WTC11 (cell line): ENCODE measurements around the gene S1PR3. TPM values are rescaled to one million over a fixed set of nuclear protein-coding genes. Genes with fewer than 3 reads are reported as not detected.

Source experiments
- ATAC-seq: fragments of 200-7000 bp; cut with Tn5 transposase; 2 replicates; pipeline ENCODE4 v1.10.0; 2021; ENCODE audit warnings: mild to moderate bottlenecking, moderate library complexity
- CTCF ChIA-PET: fragments of 300-600 bp; sonication (Branson Sonifier 250); formaldehyde crosslinking; loops from one replicate; lab custom pipeline; 2021; ENCODE audit warnings: antibody characterized with exemption; lab: Charles Lee
- POLR2A ChIA-PET: fragments of 350-600 bp; sonication (Branson Sonifier 250); formaldehyde crosslinking; loops from one replicate; lab custom pipeline; 2021; ENCODE audit warnings: antibody characterized with exemption; lab: Charles Lee
- DNase-seq: peaks from one replicate; pipeline ENCODE4 v3.0.0; 2021; ENCODE audit warnings: low spot score
- H3K27ac Mint-ChIP-seq: 2 replicates; pipeline ENCODE4 v1.8.0; 2021; ENCODE audit warnings: mixed read lengths
- H3K27me3 Mint-ChIP-seq: 2 replicates; pipeline ENCODE4 v1.8.0; 2021; ENCODE audit warnings: low read depth, mild to moderate bottlenecking, moderate library complexity, mixed read lengths
- H3K36me3 Mint-ChIP-seq: 2 replicates; pipeline ENCODE4 v1.8.0; 2021; ENCODE audit warnings: mixed read lengths
- H3K4me1 Mint-ChIP-seq: 2 replicates; pipeline ENCODE4 v1.8.0; 2022; ENCODE audit warnings: mixed read lengths
- H3K4me3 Mint-ChIP-seq: 2 replicates; pipeline ENCODE4 v1.8.0; 2021; ENCODE audit warnings: mild to moderate bottlenecking, moderate library complexity, mixed read lengths
- H3K9me3 Mint-ChIP-seq: 2 replicates; pipeline ENCODE4 v1.8.0; 2021; ENCODE audit warnings: mixed read lengths
- ATF1 ChIP-seq: sonication (generic); formaldehyde crosslinking; IDR thresholded peaks from 2 replicates; pipeline ENCODE4 v1.8.1; 2023; ENCODE audit warnings: mild to moderate bottlenecking, moderate library complexity, missing genetic modification reagents
- ELF4 ChIP-seq: sonication (generic); formaldehyde crosslinking; IDR thresholded peaks from 2 replicates; pipeline ENCODE4 v1.8.1; 2022; ENCODE audit warnings: low read depth, mild to moderate bottlenecking, moderate library complexity, missing genetic modification reagents
- EMX1 ChIP-seq: fragments of 250-450 bp; sonication (Bioruptor Pico); IDR thresholded peaks from 2 replicates; pipeline ENCODE4 v1.8.0; 2021; ENCODE audit warnings: mild to moderate bottlenecking
- ESRRA ChIP-seq: sonication (generic); formaldehyde crosslinking; IDR thresholded peaks from 2 replicates; pipeline ENCODE4 v1.8.1; 2022; ENCODE audit warnings: mild to moderate bottlenecking, missing genetic modification reagents, borderline replicate concordance
- IRF2 ChIP-seq: sonication (generic); formaldehyde crosslinking; IDR thresholded peaks from 2 replicates; pipeline ENCODE4 v1.8.0; 2022; ENCODE audit warnings: low read depth, missing genetic modification reagents, borderline replicate concordance
- NFATC4 ChIP-seq: fragments of 250-450 bp; sonication (Bioruptor Pico); IDR thresholded peaks from 2 replicates; pipeline ENCODE4 v1.9.0; 2021; ENCODE audit warnings: mild to moderate bottlenecking
- NR3C1 ChIP-seq: sonication (generic); formaldehyde crosslinking; conservative IDR thresholded peaks from 2 replicates; pipeline ENCODE4 v1.8.1; 2023; ENCODE audit warnings: low read depth, mild to moderate bottlenecking, missing genetic modification reagents
- SMAD4 ChIP-seq: sonication (generic); formaldehyde crosslinking; IDR thresholded peaks from 2 replicates; pipeline ENCODE4 v1.8.0; 2022; ENCODE audit warnings: mild to moderate bottlenecking, missing genetic modification reagents
- TEAD4 ChIP-seq: sonication (generic); formaldehyde crosslinking; IDR thresholded peaks from 2 replicates; pipeline ENCODE4 v1.8.0; 2022; ENCODE audit warnings: mild to moderate bottlenecking, missing genetic modification reagents
- ZNF232 ChIP-seq: sonication (generic); formaldehyde crosslinking; IDR thresholded peaks from 2 replicates; pipeline ENCODE4 v1.8.0; 2022; ENCODE audit warnings: mild to moderate bottlenecking, missing genetic modification reagents
- ZNF416 ChIP-seq: fragments of 250-450 bp; sonication (Bioruptor Pico); IDR thresholded peaks from 2 replicates; pipeline ENCODE4 v1.9.0; 2021; ENCODE audit warnings: mild to moderate bottlenecking, inconsistent platforms
- ZNF671 ChIP-seq: fragments of 250-450 bp; sonication (Bioruptor Pico); IDR thresholded peaks from 2 replicates; pipeline ENCODE4 v1.8.0; 2021; ENCODE audit warnings: mild to moderate bottlenecking
- total RNA-seq: library from RNA; stranded (reverse); gene quantifications from 3 replicates; pipeline ENCODE4 v1.2.3, GENCODE V29; 2021
- TF ChIP-seq, protein P1 (sequence below): sonication (generic); formaldehyde crosslinking; IDR thresholded peaks from 2 replicates; pipeline ENCODE4 v1.8.0; 2022; ENCODE audit warnings: mild to moderate bottlenecking, missing genetic modification reagents
- TF ChIP-seq, protein P2 (sequence below): sonication (generic); formaldehyde crosslinking; IDR thresholded peaks from 2 replicates; pipeline ENCODE4 v1.8.1; 2023; ENCODE audit warnings: mild to moderate bottlenecking, moderate library complexity, missing genetic modification reagents
- TF ChIP-seq, protein P3 (sequence below): sonication (generic); formaldehyde crosslinking; IDR thresholded peaks from 2 replicates; pipeline ENCODE4 v1.8.1; 2022; ENCODE audit warnings: low read depth, missing genetic modification reagents, borderline replicate concordance
- TF ChIP-seq, protein P4 (sequence below): sonication (generic); formaldehyde crosslinking; IDR thresholded peaks from 2 replicates; pipeline ENCODE4 v1.8.1; 2023; ENCODE audit warnings: mild to moderate bottlenecking, missing genetic modification reagents
- TF ChIP-seq, protein P5 (sequence below): fragments of 250-450 bp; sonication (Bioruptor Pico); IDR thresholded peaks from 2 replicates; pipeline ENCODE4 v2.1.2; 2022; ENCODE audit warnings: mild to moderate bottlenecking, moderate library complexity
- TF ChIP-seq, protein P6 (sequence below): fragments of 250-450 bp; sonication (Bioruptor Pico); conservative IDR thresholded peaks from 2 replicates; pipeline ENCODE4 v1.9.0; 2021; ENCODE audit warnings: mild to moderate bottlenecking
- TF ChIP-seq, protein P7 (sequence below): sonication (generic); formaldehyde crosslinking; IDR thresholded peaks from 2 replicates; pipeline ENCODE4 v1.8.1; 2023; ENCODE audit warnings: mild to moderate bottlenecking, missing genetic modification reagents

The S1PR3 gene
- total RNA-seq, 1 experiment from 2014 or later, result 7.1 TPM

DNA sequence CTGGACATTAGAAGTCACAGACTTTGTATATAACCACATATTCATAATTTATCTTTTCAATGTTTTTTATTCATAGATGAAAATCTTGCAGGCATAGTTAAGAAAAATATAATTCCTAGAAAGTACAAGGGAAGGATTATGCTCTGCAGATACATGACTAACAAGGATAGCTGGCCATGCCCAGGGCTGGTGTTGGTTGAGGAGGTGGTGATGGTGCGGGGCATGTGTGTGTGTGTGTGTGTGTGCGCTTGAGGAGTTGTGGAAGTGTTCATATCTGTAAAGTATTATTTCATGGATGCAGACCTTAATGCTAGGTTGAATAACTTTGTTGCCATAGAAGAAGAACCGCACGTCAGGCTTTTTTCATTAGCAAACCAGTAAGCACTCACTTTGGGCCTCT lies 1.3 kb downstream of the S1PR3 start (continued):
- TF ChIP-seq, protein P1, sequence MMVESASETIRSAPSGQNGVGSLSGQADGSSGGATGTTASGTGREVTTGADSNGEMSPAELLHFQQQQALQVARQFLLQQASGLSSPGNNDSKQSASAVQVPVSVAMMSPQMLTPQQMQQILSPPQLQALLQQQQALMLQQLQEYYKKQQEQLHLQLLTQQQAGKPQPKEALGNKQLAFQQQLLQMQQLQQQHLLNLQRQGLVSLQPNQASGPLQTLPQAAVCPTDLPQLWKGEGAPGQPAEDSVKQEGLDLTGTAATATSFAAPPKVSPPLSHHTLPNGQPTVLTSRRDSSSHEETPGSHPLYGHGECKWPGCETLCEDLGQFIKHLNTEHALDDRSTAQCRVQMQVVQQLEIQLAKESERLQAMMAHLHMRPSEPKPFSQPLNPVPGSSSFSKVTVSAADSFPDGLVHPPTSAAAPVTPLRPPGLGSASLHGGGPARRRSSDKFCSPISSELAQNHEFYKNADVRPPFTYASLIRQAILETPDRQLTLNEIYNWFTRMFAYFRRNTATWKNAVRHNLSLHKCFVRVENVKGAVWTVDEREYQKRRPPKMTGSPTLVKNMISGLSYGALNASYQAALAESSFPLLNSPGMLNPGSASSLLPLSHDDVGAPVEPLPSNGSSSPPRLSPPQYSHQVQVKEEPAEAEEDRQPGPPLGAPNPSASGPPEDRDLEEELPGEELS (CRISPR knock-in tag), result no peak
- no peak for TF ChIP-seq SMAD4
- TF ChIP-seq ELF4, result no peak
- TF ChIP-seq IRF2 (CRISPR knock-in tag), result no peak
- TF ChIP-seq ZNF232 (CRISPR knock-in tag), result no peak
- TF ChIP-seq, all 79 proteins: peak for 0

DNA sequence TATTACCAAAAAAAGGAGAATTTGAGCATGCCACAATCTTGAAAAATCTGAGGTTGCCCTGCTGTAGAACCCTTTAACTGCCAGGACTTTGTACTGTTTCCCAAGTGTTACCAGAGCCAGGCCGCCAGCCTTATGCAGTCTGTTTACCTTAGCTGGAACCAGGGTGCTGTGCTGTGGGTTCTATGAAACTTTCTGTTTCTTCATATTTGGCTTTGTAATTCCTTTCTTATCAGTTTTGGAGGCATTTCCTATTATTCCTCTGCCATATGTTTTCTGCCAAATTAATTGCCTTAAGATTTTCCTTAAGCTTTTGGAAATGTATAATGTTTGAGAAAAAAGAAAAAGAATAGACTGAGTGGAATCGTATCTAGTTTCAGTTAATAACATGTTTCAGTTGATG lies 2.1 kb downstream of the S1PR3 start:
- DNase-seq (no peak), ATAC-seq (no peak)
- no peak overlapping the region for H3K4me3 Mint-ChIP-seq

More for the DNA sequence above, 2.1 kb downstream of the S1PR3 start:
- Mint-ChIP-seq H3K27me3 (peaks cover 18% of the 10 kb centered on the region), H3K9me3 (no peaks in the 10 kb centered on the region), H3K27ac (no peak overlapping the region), H3K4me1 (peaks cover 33% of the 10 kb centered on the region), H3K36me3 (no peaks in the 10 kb centered on the region)
- ChIA-PET POLR2A (interaction anchor here (0.7 kb wide), 1 partner anchor 769 kb away, joined by 3 read pairs; no protein-coding TSS in a partner anchor), CTCF (interaction anchor here (1.4 to 2.6 kb wide), 2 partner anchors 8 to 333 kb away, joined by 3 to 13 read pairs; no protein-coding TSS in a partner anchor)
- TF ChIP-seq ZNF416 (no peak), NR3C1 (no peak), ESRRA (CRISPR knock-in tag) (no peak), ATF1 (no peak), NFATC4 (CRISPR knock-in tag) (no peak), IRF2 (CRISPR knock-in tag) (no peak), TEAD4 (CRISPR knock-in tag) (no peak), EMX1 (CRISPR knock-in tag) (no peak), ZNF671 (CRISPR knock-in tag) (no peak)
- TF ChIP-seq, protein P2, sequence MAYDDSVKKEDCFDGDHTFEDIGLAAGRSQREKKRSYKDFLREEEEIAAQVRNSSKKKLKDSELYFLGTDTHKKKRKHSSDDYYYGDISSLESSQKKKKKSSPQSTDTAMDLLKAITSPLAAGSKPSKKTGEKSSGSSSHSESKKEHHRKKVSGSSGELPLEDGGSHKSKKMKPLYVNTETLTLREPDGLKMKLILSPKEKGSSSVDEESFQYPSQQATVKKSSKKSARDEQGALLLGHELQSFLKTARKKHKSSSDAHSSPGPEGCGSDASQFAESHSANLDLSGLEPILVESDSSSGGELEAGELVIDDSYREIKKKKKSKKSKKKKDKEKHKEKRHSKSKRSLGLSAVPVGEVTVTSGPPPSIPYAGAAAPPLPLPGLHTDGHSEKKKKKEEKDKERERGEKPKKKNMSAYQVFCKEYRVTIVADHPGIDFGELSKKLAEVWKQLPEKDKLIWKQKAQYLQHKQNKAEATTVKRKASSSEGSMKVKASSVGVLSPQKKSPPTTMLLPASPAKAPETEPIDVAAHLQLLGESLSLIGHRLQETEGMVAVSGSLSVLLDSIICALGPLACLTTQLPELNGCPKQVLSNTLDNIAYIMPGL, result no peak
- TF ChIP-seq, protein P3, sequence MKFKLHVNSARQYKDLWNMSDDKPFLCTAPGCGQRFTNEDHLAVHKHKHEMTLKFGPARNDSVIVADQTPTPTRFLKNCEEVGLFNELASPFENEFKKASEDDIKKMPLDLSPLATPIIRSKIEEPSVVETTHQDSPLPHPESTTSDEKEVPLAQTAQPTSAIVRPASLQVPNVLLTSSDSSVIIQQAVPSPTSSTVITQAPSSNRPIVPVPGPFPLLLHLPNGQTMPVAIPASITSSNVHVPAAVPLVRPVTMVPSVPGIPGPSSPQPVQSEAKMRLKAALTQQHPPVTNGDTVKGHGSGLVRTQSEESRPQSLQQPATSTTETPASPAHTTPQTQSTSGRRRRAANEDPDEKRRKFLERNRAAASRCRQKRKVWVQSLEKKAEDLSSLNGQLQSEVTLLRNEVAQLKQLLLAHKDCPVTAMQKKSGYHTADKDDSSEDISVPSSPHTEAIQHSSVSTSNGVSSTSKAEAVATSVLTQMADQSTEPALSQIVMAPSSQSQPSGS (CRISPR knock-in tag), result no peak
- TF ChIP-seq, protein P4, sequence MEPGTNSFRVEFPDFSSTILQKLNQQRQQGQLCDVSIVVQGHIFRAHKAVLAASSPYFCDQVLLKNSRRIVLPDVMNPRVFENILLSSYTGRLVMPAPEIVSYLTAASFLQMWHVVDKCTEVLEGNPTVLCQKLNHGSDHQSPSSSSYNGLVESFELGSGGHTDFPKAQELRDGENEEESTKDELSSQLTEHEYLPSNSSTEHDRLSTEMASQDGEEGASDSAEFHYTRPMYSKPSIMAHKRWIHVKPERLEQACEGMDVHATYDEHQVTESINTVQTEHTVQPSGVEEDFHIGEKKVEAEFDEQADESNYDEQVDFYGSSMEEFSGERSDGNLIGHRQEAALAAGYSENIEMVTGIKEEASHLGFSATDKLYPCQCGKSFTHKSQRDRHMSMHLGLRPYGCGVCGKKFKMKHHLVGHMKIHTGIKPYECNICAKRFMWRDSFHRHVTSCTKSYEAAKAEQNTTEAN, result no peak
- TF ChIP-seq, protein P5, sequence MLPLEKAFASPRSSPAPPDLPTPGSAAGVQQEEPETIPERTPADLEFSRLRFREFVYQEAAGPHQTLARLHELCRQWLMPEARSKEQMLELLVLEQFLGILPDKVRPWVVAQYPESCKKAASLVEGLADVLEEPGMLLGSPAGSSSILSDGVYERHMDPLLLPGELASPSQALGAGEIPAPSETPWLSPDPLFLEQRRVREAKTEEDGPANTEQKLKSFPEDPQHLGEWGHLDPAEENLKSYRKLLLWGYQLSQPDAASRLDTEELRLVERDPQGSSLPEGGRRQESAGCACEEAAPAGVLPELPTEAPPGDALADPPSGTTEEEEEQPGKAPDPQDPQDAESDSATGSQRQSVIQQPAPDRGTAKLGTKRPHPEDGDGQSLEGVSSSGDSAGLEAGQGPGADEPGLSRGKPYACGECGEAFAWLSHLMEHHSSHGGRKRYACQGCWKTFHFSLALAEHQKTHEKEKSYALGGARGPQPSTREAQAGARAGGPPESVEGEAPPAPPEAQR (CRISPR knock-in tag), result no peak
- TF ChIP-seq, protein P6, sequence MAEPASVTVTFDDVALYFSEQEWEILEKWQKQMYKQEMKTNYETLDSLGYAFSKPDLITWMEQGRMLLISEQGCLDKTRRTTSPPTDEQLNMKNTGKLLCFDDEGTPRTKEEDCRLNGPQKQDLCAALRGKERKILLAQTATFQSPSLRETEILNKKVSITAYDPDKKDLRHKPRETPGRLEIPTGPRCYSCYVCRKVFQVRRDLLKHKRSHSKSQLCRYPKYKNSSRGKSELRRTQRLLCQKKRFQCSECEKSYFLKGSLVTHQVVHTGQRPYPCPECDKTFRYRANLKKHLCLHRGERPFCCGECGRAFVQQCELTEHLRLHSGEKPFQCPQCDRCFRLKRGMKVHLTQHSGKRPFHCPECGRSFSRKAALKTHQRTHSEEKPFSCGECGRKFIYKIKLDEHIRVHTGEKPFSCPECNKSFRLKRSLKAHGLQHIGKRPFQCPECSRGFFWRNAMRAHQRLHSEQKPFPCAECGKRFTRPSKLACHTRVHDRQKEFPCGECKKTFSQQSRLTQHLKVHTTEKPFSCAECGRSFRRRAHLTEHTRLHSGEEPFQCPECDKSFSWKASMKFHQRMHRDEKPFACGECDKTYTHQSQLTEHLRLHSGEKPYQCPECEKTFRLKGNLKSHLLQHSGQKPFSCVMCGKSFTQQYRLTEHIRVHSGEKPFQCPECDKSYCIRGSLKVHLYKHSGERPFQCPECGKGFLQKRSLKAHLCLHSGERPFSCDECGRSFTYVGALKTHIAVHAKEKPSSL, result no peak
- TF ChIP-seq, protein P7, sequence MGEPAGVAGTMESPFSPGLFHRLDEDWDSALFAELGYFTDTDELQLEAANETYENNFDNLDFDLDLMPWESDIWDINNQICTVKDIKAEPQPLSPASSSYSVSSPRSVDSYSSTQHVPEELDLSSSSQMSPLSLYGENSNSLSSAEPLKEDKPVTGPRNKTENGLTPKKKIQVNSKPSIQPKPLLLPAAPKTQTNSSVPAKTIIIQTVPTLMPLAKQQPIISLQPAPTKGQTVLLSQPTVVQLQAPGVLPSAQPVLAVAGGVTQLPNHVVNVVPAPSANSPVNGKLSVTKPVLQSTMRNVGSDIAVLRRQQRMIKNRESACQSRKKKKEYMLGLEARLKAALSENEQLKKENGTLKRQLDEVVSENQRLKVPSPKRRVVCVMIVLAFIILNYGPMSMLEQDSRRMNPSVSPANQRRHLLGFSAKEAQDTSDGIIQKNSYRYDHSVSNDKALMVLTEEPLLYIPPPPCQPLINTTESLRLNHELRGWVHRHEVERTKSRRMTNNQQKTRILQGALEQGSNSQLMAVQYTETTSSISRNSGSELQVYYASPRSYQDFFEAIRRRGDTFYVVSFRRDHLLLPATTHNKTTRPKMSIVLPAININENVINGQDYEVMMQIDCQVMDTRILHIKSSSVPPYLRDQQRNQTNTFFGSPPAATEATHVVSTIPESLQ, result no peak
